Mesothelial cell of epicardium (in vitro differentiated cells): ENCODE results near the gene ITGA11. TPM values are rescaled to one million over a fixed set of nuclear protein-coding genes. Genes with fewer than 3 reads are reported as not detected.

Experiments used
- DNase-seq, 2 experiments: peaks; one replicate each; pipeline ENCODE4 v3.0.0; 2021; ENCODE audit warnings: low spot score in 2 of 2; ENCODE audit not compliant: unreplicated experiment in 2 of 2
- H3K27ac Mint-ChIP-seq: 2 replicates; pipeline ENCODE4 v1.8.0; 2021; ENCODE audit warnings: mixed read lengths
- H3K27me3 Mint-ChIP-seq: 2 replicates; pipeline ENCODE4 v1.8.0; 2021; ENCODE audit warnings: low read depth, mixed read lengths
- H3K36me3 Mint-ChIP-seq: 2 replicates; pipeline ENCODE4 v1.8.0; 2021; ENCODE audit warnings: mixed read lengths
- H3K4me1 Mint-ChIP-seq: 2 replicates; pipeline ENCODE4 v1.8.0; 2021; ENCODE audit warnings: mixed read lengths
- H3K4me3 Mint-ChIP-seq: 2 replicates; pipeline ENCODE4 v1.8.0; 2021; ENCODE audit warnings: mild to moderate bottlenecking, moderate library complexity, mixed read lengths
- H3K9me3 Mint-ChIP-seq: 2 replicates; pipeline ENCODE4 v1.8.0; 2021; ENCODE audit warnings: mixed read lengths
- total RNA-seq: library from RNA; stranded (reverse); gene quantifications from 3 replicates; pipeline ENCODE4 v1.2.1, GENCODE V29; 2021
- TF ChIP-seq, protein P1 (sequence below): fragments of 200-600 bp; sonication (generic); IDR thresholded peaks from one replicate; pipeline ENCODE4 v1.5.0; 2021; ENCODE audit warnings: antibody characterized with exemption; ENCODE audit not compliant: unreplicated experiment

ITGA11 gene
- total RNA-seq, 1 donor from 2014 or later: 3.5 TPM

DNA sequence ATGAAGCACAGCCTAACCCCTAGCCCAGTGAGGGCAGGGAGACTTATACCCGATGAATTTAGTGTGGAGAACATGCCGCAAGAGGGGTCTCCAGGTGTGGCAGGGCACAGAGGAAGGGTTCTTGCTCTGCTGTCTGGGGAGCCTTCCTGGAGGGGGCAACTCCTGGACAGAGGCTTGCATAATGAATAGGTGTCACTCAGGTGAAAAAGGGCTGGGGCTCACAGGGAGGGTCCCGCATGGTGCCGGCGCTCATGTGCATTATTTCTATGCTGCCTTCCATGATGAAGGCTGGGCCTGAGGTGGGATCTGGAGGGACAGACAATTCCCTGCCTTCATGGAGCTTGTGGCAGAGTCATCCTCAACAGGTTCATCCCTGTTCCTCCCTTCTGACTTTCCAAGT is 51.5 kb downstream of the ITGA11 start:
- TF ChIP-seq, protein P1, sequence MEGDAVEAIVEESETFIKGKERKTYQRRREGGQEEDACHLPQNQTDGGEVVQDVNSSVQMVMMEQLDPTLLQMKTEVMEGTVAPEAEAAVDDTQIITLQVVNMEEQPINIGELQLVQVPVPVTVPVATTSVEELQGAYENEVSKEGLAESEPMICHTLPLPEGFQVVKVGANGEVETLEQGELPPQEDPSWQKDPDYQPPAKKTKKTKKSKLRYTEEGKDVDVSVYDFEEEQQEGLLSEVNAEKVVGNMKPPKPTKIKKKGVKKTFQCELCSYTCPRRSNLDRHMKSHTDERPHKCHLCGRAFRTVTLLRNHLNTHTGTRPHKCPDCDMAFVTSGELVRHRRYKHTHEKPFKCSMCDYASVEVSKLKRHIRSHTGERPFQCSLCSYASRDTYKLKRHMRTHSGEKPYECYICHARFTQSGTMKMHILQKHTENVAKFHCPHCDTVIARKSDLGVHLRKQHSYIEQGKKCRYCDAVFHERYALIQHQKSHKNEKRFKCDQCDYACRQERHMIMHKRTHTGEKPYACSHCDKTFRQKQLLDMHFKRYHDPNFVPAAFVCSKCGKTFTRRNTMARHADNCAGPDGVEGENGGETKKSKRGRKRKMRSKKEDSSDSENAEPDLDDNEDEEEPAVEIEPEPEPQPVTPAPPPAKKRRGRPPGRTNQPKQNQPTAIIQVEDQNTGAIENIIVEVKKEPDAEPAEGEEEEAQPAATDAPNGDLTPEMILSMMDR: no peak
- no peak for DNase-seq
- no peak overlapping the region for H3K4me3 Mint-ChIP-seq
- peaks cover 5% of the 10 kb centered on the region for H3K4me1 Mint-ChIP-seq
- H3K27me3 Mint-ChIP-seq: no peaks in the 10 kb centered on the region
- no peak overlapping the region for H3K27ac Mint-ChIP-seq
- H3K36me3 Mint-ChIP-seq: no peaks in the 10 kb centered on the region
- peaks cover 4% of the 10 kb centered on the region for H3K9me3 Mint-ChIP-seq

DNA sequence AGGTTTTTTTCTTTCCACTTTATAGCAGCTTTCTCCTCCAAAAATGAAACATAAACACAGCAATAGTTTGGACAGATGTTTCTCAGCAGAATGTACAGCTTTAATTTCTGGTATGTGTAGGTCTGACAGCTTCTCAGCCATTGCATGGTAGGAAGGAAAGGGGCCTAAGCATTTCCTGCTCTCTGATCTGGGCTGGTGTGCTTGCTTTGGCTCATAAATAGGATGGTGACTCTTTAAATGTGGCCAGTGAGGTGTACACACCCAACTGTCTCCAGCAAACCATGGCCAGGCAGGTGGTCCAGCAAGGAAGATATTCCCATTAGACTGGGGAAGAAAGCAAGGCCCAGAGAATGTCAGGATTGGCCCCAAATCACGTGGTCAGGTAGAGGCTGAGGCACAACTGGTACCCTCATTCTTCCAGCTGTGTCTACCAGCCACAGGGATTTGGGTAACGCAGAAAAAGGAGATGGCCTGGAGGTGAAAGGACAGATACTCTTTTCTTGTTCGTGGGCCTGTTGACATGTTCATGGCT is 52.1 kb downstream of the ITGA11 start:
- TF ChIP-seq, protein P1: no peak
- no peaks in the 10 kb centered on the region for H3K36me3 Mint-ChIP-seq
- no peaks in the 10 kb centered on the region for H3K27me3 Mint-ChIP-seq
- H3K4me1 Mint-ChIP-seq: peaks cover 5% of the 10 kb centered on the region
- peaks cover 4% of the 10 kb centered on the region for H3K9me3 Mint-ChIP-seq
- no peak overlapping the region for H3K4me3 Mint-ChIP-seq
- H3K27ac Mint-ChIP-seq: no peak overlapping the region
- no peak for DNase-seq

DNA sequence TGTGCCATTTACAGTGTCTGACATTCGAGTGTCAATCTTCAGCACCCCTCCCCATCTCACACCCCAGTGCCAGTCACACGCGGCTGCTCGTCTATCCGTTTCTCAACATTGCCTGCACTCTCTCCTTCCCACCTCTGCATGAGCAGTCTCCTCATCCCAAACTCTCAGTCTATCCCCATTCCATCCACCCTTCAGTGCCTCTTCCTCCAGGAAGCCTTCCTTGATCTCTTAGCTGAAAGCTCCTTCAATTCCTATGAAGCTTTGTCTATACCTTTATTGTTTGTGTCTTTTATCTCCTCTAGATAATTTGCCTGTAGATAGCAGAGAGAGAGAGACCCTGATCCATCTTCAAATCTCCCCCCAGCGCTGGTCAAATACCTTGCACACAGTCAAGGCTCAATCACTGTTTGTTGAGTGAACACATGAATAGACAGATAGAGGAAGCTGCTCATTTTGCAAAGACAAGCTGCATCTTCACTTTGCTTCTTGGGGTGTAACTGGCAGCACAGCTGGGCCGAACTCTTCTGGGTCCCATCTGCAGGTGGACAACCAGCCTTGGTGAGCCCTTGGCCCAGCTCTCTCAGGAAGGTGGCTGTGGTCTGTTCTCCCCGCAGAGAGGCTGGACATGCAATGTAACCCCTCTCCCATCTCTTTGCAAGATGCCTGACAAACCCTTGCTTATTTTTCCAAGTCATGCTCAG is 52.8 kb downstream of the ITGA11 start:
- H3K9me3 Mint-ChIP-seq: peaks cover 4% of the 10 kb centered on the region
- H3K4me1 Mint-ChIP-seq: peaks cover 1% of the 10 kb centered on the region
- no peak for DNase-seq
- H3K36me3 Mint-ChIP-seq: no peaks in the 10 kb centered on the region
- H3K27ac Mint-ChIP-seq: no peak overlapping the region
- no peaks in the 10 kb centered on the region for H3K27me3 Mint-ChIP-seq
- H3K4me3 Mint-ChIP-seq: no peak overlapping the region
- TF ChIP-seq, protein P1: no peak

DNA sequence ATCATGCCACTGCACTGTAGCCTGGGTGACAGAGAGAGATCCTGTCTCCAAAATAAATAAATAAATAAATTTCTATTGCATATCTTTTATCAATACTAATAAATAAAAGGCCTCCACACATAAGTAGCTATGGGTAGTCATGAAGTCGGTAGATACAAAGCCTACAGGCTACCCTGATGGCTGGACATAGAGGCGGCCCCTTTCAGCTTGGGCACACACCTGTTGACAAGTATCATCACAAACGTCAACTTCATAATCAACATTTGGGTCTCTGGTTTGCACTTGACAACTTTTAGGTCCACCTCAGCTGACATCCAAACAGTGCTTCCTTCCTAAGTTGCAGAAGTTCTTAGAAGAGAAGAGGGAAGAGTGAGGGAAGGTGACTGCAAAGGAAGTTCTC is 53.4 kb downstream of the ITGA11 start:
- no peak for DNase-seq
- TF ChIP-seq, protein P1: no peak
- no peaks in the 10 kb centered on the region for H3K36me3 Mint-ChIP-seq
- H3K4me3 Mint-ChIP-seq: no peak overlapping the region
- H3K27me3 Mint-ChIP-seq: no peaks in the 10 kb centered on the region
- H3K4me1 Mint-ChIP-seq: no peaks in the 10 kb centered on the region
- no peak overlapping the region for H3K27ac Mint-ChIP-seq
- peaks cover 4% of the 10 kb centered on the region for H3K9me3 Mint-ChIP-seq

DNA sequence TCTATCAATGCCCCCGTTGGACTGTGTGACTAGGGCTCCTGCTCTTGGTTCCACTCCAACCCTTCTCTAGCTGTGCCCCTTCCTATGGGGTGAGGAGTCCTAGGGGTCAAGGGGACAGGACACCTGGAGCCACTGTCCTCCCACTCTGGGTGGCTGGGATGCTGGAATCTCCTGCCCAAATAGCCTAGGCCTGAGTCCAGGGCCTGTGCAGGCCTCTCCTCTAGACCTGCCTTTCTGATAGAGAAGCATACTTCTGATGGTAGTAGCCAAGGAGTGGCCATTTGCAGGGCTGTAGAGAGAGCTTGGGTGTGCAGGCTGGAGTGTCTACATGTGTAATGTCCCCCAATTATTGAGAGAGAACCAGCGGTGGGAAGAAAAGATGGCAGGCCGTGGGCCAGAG is 54.2 kb downstream of the ITGA11 start:
- DNase-seq: no peak
- TF ChIP-seq, protein P1: no peak

More for the DNA sequence above, 54.2 kb downstream of the ITGA11 start:
- Mint-ChIP-seq H3K36me3 (no peaks in the 10 kb centered on the region), H3K4me3 (no peak overlapping the region), H3K4me1 (no peaks in the 10 kb centered on the region), H3K27me3 (no peaks in the 10 kb centered on the region), H3K9me3 (peaks cover 4% of the 10 kb centered on the region), H3K27ac (no peak overlapping the region)
